Caco-2 (cell line): ENCODE results near the gene TGFB2. TPM values are rescaled to one million over a fixed set of nuclear protein-coding genes. Genes with fewer than 3 reads are reported as not detected.
A peak's percentile ranks its signal among the peaks of the same experiment; 100 is the strongest.

Source experiments
- BruUV-seq: library from RNA; stranded (reverse); fragments of 400-500 nt; replicated peaks from 2 replicates; lab custom pipeline; 2021; lab: Mats Ljungman, UMichigan
- CTCF ChIA-PET: fragments of 300-600 bp; sonication (Branson Sonifier 250); formaldehyde crosslinking; loops from one replicate; lab custom pipeline; 2022; ENCODE audit warnings: antibody characterized with exemption; lab: Charles Lee
- POLR2A ChIA-PET: fragments of 300-600 bp; sonication (Branson Sonifier 250); formaldehyde crosslinking; loops from one replicate; lab custom pipeline; 2022; ENCODE audit warnings: antibody characterized with exemption; lab: Charles Lee
- DNase-seq, 2 experiments: peaks; one replicate each; pipeline versions ENCODE4 v3.0.0 to v3.0.0-alpha.2; 2020 to 2022
- H3K27me3 ChIP-seq: replicated peaks from 2 replicates; pipeline ENCODE4 v1.6.0; 2011; ENCODE audit warnings: low read length; ENCODE audit not compliant: control insufficient read depth, insufficient read depth
- H3K36me3 ChIP-seq: 2 replicates; pipeline ENCODE4 v1.5.1; 2011; ENCODE audit warnings: low read length; ENCODE audit not compliant: control insufficient read depth, insufficient read depth
- H3K4me1 ChIP-seq: fragments of 250-450 bp; sonication (Bioruptor Pico); 2 replicates; pipeline ENCODE4 v1.5.1; 2020; ENCODE audit warnings: mild to moderate bottlenecking
- H3K4me3 ChIP-seq: 2 replicates; pipeline ENCODE4 v1.5.1; 2011; ENCODE audit warnings: low read depth, mild to moderate bottlenecking, control low read depth, low read length
- H3K9me3 ChIP-seq: fragments of 250-450 bp; sonication (Bioruptor Pico); 2 replicates; pipeline ENCODE4 v1.5.1; 2020; ENCODE audit warnings: mild to moderate bottlenecking, moderate library complexity
- H3K27ac Mint-ChIP-seq: one replicate; pipeline ENCODE4 v1.8.0; 2022; ENCODE audit warnings: mixed read lengths; ENCODE audit not compliant: unreplicated experiment
- H3K27me3 Mint-ChIP-seq: one replicate; pipeline ENCODE4 v1.8.0; 2022; ENCODE audit warnings: mixed read lengths; ENCODE audit not compliant: insufficient read depth, unreplicated experiment
- H3K36me3 Mint-ChIP-seq: one replicate; pipeline ENCODE4 v1.8.0; 2022; ENCODE audit warnings: mild to moderate bottlenecking, mixed read lengths; ENCODE audit not compliant: insufficient read depth, unreplicated experiment
- H3K4me1 Mint-ChIP-seq: one replicate; pipeline ENCODE4 v1.8.0; 2022; ENCODE audit warnings: low read depth, mixed read lengths; ENCODE audit not compliant: unreplicated experiment
- H3K4me3 Mint-ChIP-seq: one replicate; pipeline ENCODE4 v1.8.0; 2022; ENCODE audit warnings: mild to moderate bottlenecking, moderate library complexity, mixed read lengths; ENCODE audit not compliant: unreplicated experiment
- H3K9me3 Mint-ChIP-seq: one replicate; pipeline ENCODE4 v1.8.0; 2022; ENCODE audit warnings: mixed read lengths; ENCODE audit not compliant: unreplicated experiment
- CTCF ChIP-seq, 2 experiments: fragments of 200-600 bp in 1 of 2; IDR thresholded peaks; 1 replicate in 1 of 2; 2 replicates in 1 of 2; pipeline versions ENCODE4 v1.5.1 to v1.8.0; 2011 to 2022; ENCODE audit warnings: antibody characterized with exemption in 1 of 2, control low read depth in 1 of 2, inconsistent platforms in 1 of 2, low read depth in 1 of 2, low read length in 1 of 2, mild to moderate bottlenecking in 1 of 2, moderate library complexity in 1 of 2; ENCODE audit not compliant: insufficient read depth in 1 of 2, severe bottlenecking in 1 of 2, unreplicated experiment in 1 of 2
- intact Hi-C: fragments of 100-400 bp; cut with micrococcal nuclease; formaldehyde crosslinking; loops from one replicate; pipeline ENCODE4 v1.10.0; 2022; ENCODE audit not compliant: unreplicated experiment
- total RNA-seq: library from RNA; stranded (reverse); gene quantifications from 2 replicates; pipeline ENCODE4 v1.2.3, GENCODE V29; 2022

Gene TGFB2
- total RNA-seq, 1 experiment from 2014 or later: 14.2 TPM

- Histone ChIP-seq H3K4me1 (peaks cover 15% of the 10 kb centered on the region), H3K36me3 (peaks cover 1% of the 10 kb centered on the region; the same call in 1 of the 2 replicates), H3K4me3 (no peak overlapping the region), H3K9me3 (peaks cover 13% of the 10 kb centered on the region; the same call in 1 of the 2 replicates), H3K27me3 (no peaks in the 10 kb centered on the region)
- BruUV-seq: no TSS peak
- H3K27ac Mint-ChIP-seq: peak overlapping the region; percentile 16
- peak in 1 of 2 experiments; percentile 4 for DNase-seq
- no peaks in the 10 kb centered on the region for H3K27me3 Mint-ChIP-seq
- POLR2A ChIA-PET: no interaction called here
- intact Hi-C loops: loop anchor here (1.0 kb wide), 2 partner anchors 22 to 35 kb away; no protein-coding TSS in a partner anchor
- peaks cover 9% of the 10 kb centered on the region for H3K9me3 Mint-ChIP-seq
- TF ChIP-seq CTCF (IDR thresholded peaks at IDR 0.05; ENCODE audit: insufficient read depth in 1 of 2, low read depth in 1 of 2, low read length in 1 of 2, severe bottlenecking in 1 of 2, unreplicated experiment in 1 of 2): no peak
- CTCF ChIA-PET: interaction anchor here (1.0 to 1.3 kb wide), 2 partner anchors 36 to 168 kb away, joined by 3 read pairs; no protein-coding TSS in a partner anchor
- peaks cover 15% of the 10 kb centered on the region for H3K4me1 Mint-ChIP-seq
- H3K4me3 Mint-ChIP-seq: no peak overlapping the region
- H3K36me3 Mint-ChIP-seq: peaks cover 24% of the 10 kb centered on the region
These were observed 57.6 kb downstream of the TGFB2 start for GRCh38 chr1:218402786-218403120.

- Mint-ChIP-seq H3K36me3 (peaks cover 24% of the 10 kb centered on the region), H3K27me3 (no peaks in the 10 kb centered on the region), H3K4me3 (no peak overlapping the region), H3K9me3 (peaks cover 9% of the 10 kb centered on the region), H3K27ac (no peak overlapping the region), H3K4me1 (peaks cover 9% of the 10 kb centered on the region)
- no TSS peak for BruUV-seq
- no peak for TF ChIP-seq CTCF (IDR thresholded peaks at IDR 0.05; ENCODE audit: insufficient read depth in 1 of 2, low read depth in 1 of 2, low read length in 1 of 2, severe bottlenecking in 1 of 2, unreplicated experiment in 1 of 2)
- H3K27me3 ChIP-seq: no peaks in the 10 kb centered on the region
- DNase-seq: no peak
- no peak overlapping the region for H3K4me3 ChIP-seq
- intact Hi-C loops: no loop called here
- CTCF ChIA-PET: no interaction called here
- POLR2A ChIA-PET: no interaction called here
- H3K4me1 ChIP-seq: peaks cover 10% of the 10 kb centered on the region
- H3K36me3 ChIP-seq: peaks cover 1% of the 10 kb centered on the region; the same call in 1 of the 2 replicates
- peaks cover 13% of the 10 kb centered on the region; the same call in 1 of the 2 replicates for H3K9me3 ChIP-seq
These were observed 58.2 kb downstream of the TGFB2 start for GRCh38 chr1:218403300-218403699.

- Histone ChIP-seq H3K4me3 (no peak overlapping the region), H3K36me3 (no peaks in the 10 kb centered on the region), H3K9me3 (no peaks in the 10 kb centered on the region), H3K4me1 (0 out of 2 replicates have a peak, but pooled peaks cover 3% of the 10 kb centered on the region), H3K27me3 (no peaks in the 10 kb centered on the region)
- no peak overlapping the region for H3K27ac Mint-ChIP-seq
- POLR2A ChIA-PET: no interaction called here
- TF ChIP-seq CTCF (IDR thresholded peaks at IDR 0.05; ENCODE audit: insufficient read depth in 1 of 2, low read depth in 1 of 2, low read length in 1 of 2, severe bottlenecking in 1 of 2, unreplicated experiment in 1 of 2): no peak
- peaks cover 18% of the 10 kb centered on the region for H3K36me3 Mint-ChIP-seq
- no peak overlapping the region for H3K4me3 Mint-ChIP-seq
- intact Hi-C loops: no loop called here
- BruUV-seq: no TSS peak
- peaks cover under 1% of the 10 kb centered on the region for H3K4me1 Mint-ChIP-seq
- CTCF ChIA-PET: no interaction called here
- no peak for DNase-seq
- no peaks in the 10 kb centered on the region for H3K27me3 Mint-ChIP-seq
- peaks cover 9% of the 10 kb centered on the region for H3K9me3 Mint-ChIP-seq
These were observed 62.5 kb downstream of the TGFB2 start for GRCh38 chr1:218407630-218408029.
